Measurements from ENCODE around the gene NRN1.
"Not testable (repeated sequence)": the region's sequence is repeated elsewhere in the genome, so short reads cannot be mapped to it uniquely, and the experiment has no call there.

GRCh38 chr6:6022841-6023240 lies 16.1 kb upstream of the NRN1 start:
- TF ChIP-seq CTCF (IDR thresholded peaks at IDR 0.05; ENCODE audit: poor library complexity); EZH2 (IDR thresholded peaks at IDR 0.05; ENCODE audit: borderline replicate concordance): not testable (repeated sequence)

All from hepatocyte (in vitro differentiated cells).